Esophagus (tissue), 2 donors: ENCODE results near the gene TRIM63. TPM values are rescaled to one million over a fixed set of nuclear protein-coding genes. Genes with fewer than 3 reads are reported as not detected.
A peak's percentile ranks its signal among the peaks of the same experiment; 100 is the strongest.

Source experiments
- H3K27ac ChIP-seq, 2 donors: one replicate each; pipeline ENCODE4 v1.5.1; 2013; ENCODE audit warnings: low read depth in 2 of 2, mild to moderate bottlenecking in 2 of 2, inconsistent platforms in 1 of 2, low read length in 1 of 2, moderate library complexity in 1 of 2
- H3K27me3 ChIP-seq, 2 donors: one replicate each; pipeline ENCODE4 v1.6.1; 2013; ENCODE audit warnings: low read length in 2 of 2, control low read depth in 1 of 2, mild to moderate bottlenecking in 1 of 2; ENCODE audit not compliant: insufficient read depth in 2 of 2, control insufficient read depth in 1 of 2
- H3K36me3 ChIP-seq, 2 donors: one replicate each; pipeline ENCODE4 v1.6.1; 2013; ENCODE audit warnings: low read length in 1 of 2; ENCODE audit not compliant: control insufficient read depth in 2 of 2, insufficient read depth in 2 of 2
- H3K4me1 ChIP-seq, 2 donors: one replicate each; pipeline ENCODE4 v1.6.1; 2013; ENCODE audit warnings: low read length in 1 of 2; ENCODE audit not compliant: control insufficient read depth in 2 of 2, insufficient read depth in 2 of 2
- H3K4me3 ChIP-seq, 2 donors: one replicate each; pipeline ENCODE4 v1.5.1; 2013; ENCODE audit warnings: low read length in 2 of 2, mild to moderate bottlenecking in 2 of 2, low read depth in 1 of 2, moderate library complexity in 1 of 2
- H3K9me3 ChIP-seq, 2 donors: one replicate each; pipeline ENCODE4 v1.6.1; 2013; ENCODE audit warnings: mild to moderate bottlenecking in 2 of 2, low read depth in 1 of 2, low read length in 1 of 2, moderate library complexity in 1 of 2; ENCODE audit not compliant: control insufficient read depth in 2 of 2, insufficient read depth in 1 of 2
- WGBS, 2 donors: extraction: QIAGEN DNeasy Blood & Tissue Kit; methylation state at CpG; one replicate each; pipeline ENCODE4 v1.1.7; 2013; 5-methylcytosine and 5-hydroxymethylcytosine counted together
- polyA plus RNA-seq, 2 donors: library from polyadenylated mRNA; stranded (reverse); fragments of 200-250 nt; gene quantifications; one replicate each; pipeline ENCODE4 v1.2.3, GENCODE V29; 2013
- donor health status: healthy with polysubstance abuse.
- donor health status: Bipolar disorder and iron deficiency.

Gene TRIM63
- polyA plus RNA-seq, 2 donors: 0.10 to 0.19 TPM

DNA sequence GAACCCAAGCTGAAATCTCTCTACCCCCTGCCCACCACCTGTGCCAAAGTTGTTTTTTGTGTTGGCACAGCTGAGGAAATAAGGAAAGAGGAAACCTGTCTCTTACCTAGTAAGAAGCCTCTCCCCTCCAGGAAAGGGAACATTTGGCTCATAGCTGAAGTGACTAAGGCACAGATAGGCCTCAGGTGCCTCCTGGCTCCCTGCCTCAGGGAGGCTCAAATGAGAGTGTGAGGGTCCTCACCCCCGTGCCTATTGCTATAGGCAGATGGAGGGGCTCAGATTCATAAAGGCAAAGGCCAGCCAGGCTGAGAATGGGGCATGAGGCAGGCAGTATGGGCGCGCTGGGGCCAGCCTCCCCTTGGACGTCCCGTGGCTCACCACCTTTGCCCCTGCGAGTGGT lies 29.0 kb downstream of the TRIM63 start:
- Histone ChIP-seq H3K36me3 (no peaks in the 10 kb centered on the region), H3K27ac (no peak overlapping the region), H3K27me3 (no peaks in the 10 kb centered on the region), H3K4me1 (peaks cover 6 to 8% of the 10 kb centered on the region in 2 donors), H3K4me3 (no peak overlapping the region), H3K9me3 (no peaks in the 10 kb centered on the region)
- 80 to 83% methylated on average over 6 of the region's 6 CpGs for WGBS, 2 donors

DNA sequence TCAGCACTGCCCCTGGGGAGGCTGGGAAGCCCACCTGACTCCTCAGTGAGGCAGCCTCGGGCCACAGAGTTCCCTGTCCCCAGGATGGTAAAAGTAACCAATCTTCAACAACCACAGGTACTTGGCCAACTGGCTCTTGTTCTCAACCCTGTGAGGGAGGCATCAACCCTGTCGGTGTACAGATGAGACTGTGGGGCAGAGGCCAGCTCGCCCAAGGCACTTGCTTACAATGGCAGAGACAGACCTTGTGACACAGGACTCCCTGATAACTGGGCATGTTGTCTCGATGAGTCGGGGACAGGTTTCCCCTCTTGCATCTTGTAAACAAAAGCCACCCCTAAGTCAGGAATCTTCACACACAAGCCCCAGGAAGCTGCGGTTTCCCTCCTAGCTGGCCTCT lies 29.5 kb downstream of the TRIM63 start:
- Histone ChIP-seq H3K4me3 (no peak overlapping the region), H3K27ac (no peak overlapping the region), H3K36me3 (no peaks in the 10 kb centered on the region), H3K27me3 (no peaks in the 10 kb centered on the region), H3K9me3 (no peaks in the 10 kb centered on the region), H3K4me1 (peaks cover 6 to 8% of the 10 kb centered on the region in 2 donors)
- WGBS, 2 donors: 70 to 75% methylated on average over 6 of the region's 6 CpGs

DNA sequence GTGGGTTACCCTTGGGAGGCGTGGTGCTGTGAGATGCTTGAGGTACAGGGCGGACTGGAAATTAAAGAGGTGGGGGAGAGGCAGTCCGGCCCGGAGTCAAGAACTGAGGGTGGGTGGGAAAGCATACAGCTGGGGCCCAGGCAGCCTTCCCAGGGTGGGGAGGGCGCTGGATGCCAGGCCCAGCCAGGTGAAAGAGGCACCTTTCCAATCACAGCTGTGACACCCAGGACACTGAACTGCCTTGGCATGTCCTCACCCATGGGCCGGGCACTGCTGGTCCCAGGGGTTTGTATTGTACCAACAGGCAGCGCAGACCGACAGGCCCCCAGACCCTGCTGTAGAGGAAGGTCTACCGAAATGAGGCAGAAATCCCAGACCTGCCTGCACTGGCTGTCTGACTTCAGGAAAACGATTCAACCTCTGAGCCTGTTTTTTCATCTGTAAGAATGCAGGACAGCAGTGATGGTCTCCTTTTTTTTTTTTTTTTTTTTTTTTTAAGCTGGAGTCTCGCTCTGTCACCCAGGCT lies 30.6 kb downstream of the TRIM63 start:
- H3K9me3 ChIP-seq: no peaks in the 10 kb centered on the region
- H3K4me1 ChIP-seq: peaks cover 6 to 8% of the 10 kb centered on the region in 2 donors
- 68 to 71% methylated on average over 10 of the region's 11 CpGs for WGBS, 2 donors
- H3K27me3 ChIP-seq: no peaks in the 10 kb centered on the region
- no peaks in the 10 kb centered on the region for H3K36me3 ChIP-seq
- H3K27ac ChIP-seq: no peak overlapping the region
- no peak overlapping the region for H3K4me3 ChIP-seq

DNA sequence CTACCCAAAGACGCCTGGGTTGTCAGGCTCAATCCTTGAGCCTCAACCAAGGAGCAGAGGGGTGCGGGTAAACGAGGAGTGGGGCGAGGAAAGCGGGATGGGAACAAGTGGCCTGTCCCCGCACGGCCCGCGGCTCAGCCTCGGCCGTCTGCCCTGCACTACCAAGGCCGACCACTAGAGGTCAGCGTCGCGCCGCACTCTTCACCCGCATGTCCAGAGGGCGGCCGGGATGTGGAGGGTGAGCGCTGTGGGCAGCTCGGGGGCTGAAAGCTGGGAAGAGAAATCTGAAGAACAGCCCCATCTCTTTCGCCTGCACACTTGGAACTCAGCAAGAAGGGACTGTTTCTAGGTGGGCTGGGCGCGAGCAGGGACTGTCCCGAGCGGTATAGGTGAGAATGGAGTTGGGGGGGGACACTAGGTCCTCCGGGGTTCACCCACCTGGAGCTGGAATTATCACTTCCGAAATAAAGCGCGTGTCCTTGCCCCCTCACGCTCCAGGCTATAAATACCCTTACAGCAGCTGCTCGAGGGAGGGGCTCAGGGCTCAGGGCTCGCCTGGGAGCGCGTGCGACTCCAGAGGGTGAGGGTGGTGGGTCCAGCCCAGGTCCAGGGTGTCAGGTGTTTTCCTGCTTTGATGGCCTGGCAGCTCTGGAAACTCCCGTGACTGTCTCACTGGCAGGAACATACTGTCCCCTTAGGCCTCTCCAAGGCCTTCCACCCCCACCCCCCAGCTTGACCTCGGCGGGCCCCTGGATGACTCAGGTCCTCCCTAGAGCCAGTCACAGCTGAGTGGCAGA lies 31.3 kb downstream of the TRIM63 start:
- Histone ChIP-seq H3K4me1 (peaks cover 6 to 8% of the 10 kb centered on the region in 2 donors), H3K4me3 (peak overlapping the region; percentile 62 to 74), H3K36me3 (no peaks in the 10 kb centered on the region), H3K9me3 (no peaks in the 10 kb centered on the region), H3K27ac (peak overlapping the region; percentile 56 to 60), H3K27me3 (no peaks in the 10 kb centered on the region)
- WGBS, 2 donors: 8% methylated on average over 38 to 39 of the region's 39 CpGs

DNA sequence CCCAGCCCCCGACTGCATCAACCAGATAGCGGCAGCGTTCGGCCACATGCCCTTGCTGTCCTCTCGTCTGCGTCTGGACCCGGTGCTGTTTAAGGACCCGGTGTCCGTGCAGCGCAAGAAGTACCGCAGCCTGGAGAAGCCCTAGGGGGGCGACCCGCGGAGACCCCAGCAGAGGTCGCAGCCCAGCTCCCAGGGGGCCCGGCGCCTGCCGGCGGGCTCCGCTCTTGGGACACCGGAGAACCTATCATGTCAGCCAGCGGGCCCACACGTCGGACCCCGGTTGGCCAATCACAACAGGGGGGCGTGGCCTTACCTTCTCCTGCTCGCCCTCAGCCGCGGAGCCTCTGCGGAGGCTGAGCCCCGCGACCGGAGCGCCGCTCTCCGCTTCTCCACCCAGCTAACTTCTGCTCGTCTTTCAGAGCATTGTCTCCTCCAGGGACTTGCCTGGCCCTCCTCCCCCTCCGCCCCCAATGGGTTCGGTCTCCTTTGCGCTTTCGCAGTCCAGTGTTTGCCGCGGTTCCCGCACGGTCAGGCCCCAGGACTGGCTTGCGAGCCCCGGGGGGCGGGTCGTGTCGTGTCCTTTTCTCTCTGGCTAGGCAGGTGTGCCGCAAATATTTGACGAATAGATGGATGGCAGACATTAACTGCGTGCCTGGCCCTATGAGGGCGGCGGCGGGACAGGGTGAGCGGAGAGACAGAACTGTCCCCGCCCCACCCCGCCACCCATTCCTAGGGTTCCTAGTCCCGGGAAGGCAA lies 32.0 kb downstream of the TRIM63 start:
- no peaks in the 10 kb centered on the region for H3K36me3 ChIP-seq
- H3K4me1 ChIP-seq: peaks cover 6 to 8% of the 10 kb centered on the region in 2 donors
- H3K27me3 ChIP-seq: no peaks in the 10 kb centered on the region
- H3K9me3 ChIP-seq: no peaks in the 10 kb centered on the region
- peak overlapping the region; percentile 56 to 60 for H3K27ac ChIP-seq
- H3K4me3 ChIP-seq: peak overlapping the region; percentile 62 to 74
- WGBS, 2 donors: 0% methylated on average over 57 to 60 of the region's 60 CpGs

DNA sequence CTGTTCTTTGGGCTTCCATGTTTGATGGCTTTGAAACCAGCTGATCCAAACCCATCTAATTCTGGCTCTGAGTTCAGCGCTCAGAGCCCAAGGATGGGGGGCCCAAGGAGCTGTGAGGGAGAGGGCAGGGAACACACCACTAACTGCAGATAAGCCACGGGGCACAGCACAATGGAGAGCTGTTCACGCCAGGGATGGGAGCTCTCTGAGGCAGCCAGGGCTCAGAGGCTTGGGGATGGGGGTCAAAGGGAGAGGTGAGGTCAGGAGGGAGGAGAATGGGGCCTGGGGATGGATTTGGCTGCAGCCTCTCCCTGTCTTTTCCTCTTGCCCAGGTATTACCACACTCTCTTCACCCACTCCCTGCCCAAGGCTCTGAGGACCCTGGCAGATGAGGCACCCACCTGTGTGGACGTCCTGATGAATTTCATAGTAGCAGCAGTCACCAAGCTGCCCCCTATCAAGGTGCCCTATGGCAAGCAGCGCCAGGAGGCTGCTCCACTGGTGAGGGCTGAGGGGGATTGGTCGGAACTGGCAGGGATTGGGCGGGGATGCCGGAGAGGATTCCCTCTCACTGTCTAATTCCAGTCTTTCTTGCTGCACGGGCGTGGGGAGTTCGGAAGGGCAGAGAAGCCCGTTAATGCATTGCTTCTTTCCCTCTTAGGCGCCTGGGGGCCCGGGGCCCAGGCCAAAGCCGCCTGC lies 32.8 kb downstream of the TRIM63 start:
- 16 to 18% methylated on average over 15 of the region's 15 CpGs for WGBS, 2 donors

DNA sequence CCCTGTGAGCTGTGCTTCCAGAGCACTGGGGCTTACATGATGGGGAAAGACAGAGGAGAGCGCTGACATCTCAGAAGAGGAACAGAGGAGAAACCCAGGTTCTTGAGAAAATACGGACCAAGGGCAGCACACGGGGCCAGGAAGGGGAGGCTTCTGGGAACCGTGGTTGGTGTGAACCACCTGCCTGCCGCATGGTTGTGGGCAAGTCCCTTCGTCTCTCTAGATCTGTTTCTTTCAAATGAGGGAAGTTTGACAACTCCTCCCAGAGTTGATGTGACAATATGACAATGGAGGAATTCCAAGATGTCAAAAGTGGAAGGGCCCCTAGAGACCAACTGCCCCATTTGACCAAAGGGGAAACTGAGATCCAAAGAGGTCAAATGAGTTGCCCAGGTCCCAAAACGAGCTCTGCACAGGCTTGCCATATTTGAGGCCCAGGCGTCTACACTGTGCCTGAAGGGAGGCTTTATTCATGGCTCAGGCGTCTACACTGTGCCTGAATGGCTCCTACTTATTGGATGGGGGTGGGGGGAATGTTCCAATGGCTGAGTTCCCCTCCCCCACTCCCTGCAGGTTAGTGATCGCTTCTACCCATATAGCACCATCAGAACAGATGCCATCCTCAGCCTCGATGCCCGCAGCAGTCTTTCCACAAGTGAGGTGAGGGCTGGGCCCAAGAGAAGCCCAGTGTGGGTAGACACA lies 34.6 kb downstream of the TRIM63 start:
- no peak overlapping the region for H3K4me3 ChIP-seq
- no peaks in the 10 kb centered on the region for H3K27me3 ChIP-seq

More for the DNA sequence above, 32.8 kb downstream of the TRIM63 start:
- peaks cover 6 to 8% of the 10 kb centered on the region in 2 donors for H3K4me1 ChIP-seq
- peak overlapping the region; percentile 62 to 74 for H3K4me3 ChIP-seq
- no peaks in the 10 kb centered on the region for H3K27me3 ChIP-seq
- no peak overlapping the region for H3K27ac ChIP-seq
- H3K36me3 ChIP-seq: no peaks in the 10 kb centered on the region
- H3K9me3 ChIP-seq: no peaks in the 10 kb centered on the region

DNA sequence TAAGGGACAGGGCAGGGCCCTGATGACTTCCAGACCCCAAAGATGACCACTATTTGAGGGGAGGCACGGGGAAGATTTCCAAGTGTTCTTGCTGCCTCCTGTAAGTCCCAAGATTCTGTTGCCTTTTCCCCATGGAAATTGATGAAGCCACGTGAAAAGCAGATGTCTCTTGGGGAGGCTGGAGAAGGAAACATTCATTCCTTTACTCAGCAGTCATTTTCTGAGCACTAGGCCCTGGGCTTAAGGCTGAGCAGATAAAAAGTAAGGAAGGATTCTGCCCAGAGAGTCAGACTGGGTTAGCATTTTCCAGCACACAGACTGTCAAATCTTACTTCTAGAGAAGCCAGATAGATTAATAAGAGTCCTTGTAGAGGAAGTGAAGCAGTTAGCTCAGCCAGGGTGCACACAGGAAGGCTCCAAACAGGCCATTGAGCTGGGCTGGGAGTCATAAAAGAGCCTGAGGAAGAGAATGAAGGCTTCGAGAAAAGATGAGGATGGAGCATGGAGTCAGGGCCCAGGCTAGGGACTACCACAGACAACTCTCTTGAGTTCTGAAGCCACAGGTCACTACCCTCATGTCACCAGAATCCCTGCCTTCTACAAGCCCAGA lies 35.7 kb downstream of the TRIM63 start:
- Histone ChIP-seq H3K36me3 (no peaks in the 10 kb centered on the region), H3K4me3 (no peak overlapping the region), H3K4me1 (peaks cover 6 to 8% of the 10 kb centered on the region in 2 donors), H3K9me3 (no peaks in the 10 kb centered on the region), H3K27ac (no peak overlapping the region), H3K27me3 (no peaks in the 10 kb centered on the region)
- 79 to 84% methylated on average over 3 of the region's 3 CpGs for WGBS, 2 donors

More for the DNA sequence above, 34.6 kb downstream of the TRIM63 start:
- 83 to 86% methylated on average over 12 of the region's 12 CpGs for WGBS, 2 donors
- Histone ChIP-seq H3K27ac (no peak overlapping the region), H3K9me3 (no peaks in the 10 kb centered on the region), H3K4me1 (peaks cover 6 to 8% of the 10 kb centered on the region in 2 donors), H3K36me3 (no peaks in the 10 kb centered on the region)
